Measurements from ENCODE around the gene TAF4B. TPM values are rescaled to one million over a fixed set of nuclear protein-coding genes. Genes with fewer than 3 reads are reported as not detected.
"Not testable (repeated sequence)": the region's sequence is repeated elsewhere in the genome, so short reads cannot be mapped to it uniquely, and the experiment has no call there.

TAF4B gene
- total RNA-seq, 1 donor from 2014 or later: 2.8 TPM

DNA sequence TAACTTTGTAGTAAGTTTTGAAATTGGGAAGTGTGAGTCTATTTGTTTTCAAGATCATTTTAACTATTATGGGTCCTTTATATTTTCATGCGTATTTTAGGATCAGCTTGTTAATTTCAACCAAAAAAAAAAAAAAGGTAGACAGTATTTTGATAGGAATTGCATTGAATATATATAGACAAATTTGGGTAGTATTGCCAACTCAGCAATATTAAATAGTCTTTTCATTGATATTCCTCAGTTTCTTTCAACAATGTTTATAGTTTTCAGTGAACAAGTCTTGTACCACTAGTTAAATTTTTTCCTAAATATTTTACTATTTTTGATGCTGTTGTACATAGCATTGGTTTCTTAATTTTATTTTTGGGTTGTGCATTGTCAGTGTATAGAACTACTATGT lies 149.9 kb downstream of the TAF4B start:
- Histone ChIP-seq H3K4me1 (no peaks in the 10 kb centered on the region), H3K9me3 (no peaks in the 10 kb centered on the region), H3K4me3 (no peak overlapping the region), H3K27ac (no peak overlapping the region), H3K36me3 (no peaks in the 10 kb centered on the region), H3K27me3 (ENCODE audit: low read depth) (no peaks in the 10 kb centered on the region)
- no peak for TF ChIP-seq CTCF (IDR thresholded peaks at IDR 0.05)
- no peak for DNase-seq
- ATAC-seq: no peak
- intact Hi-C loops (cut with DNase I): no loop called here

DNA sequence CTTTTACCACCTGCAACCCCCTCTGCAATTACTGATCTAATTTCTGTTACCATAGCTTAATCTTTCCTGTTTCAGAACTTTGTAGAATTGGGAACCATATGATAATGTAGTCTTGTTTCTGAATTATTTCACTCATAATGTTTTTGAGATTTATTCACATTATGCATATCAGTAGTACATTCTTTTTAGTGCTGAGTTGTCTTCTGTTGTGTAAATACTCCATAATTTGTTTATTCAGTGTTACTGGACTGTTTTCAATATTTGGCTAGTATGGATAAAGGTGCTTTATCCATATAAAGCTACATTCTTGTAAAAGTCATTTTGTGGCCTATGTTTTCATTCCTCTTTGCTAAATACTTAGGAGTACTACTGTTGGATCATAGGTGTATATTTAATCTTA lies 152.5 kb downstream of the TAF4B start:
- no peaks in the 10 kb centered on the region for H3K27me3 ChIP-seq (ENCODE audit: low read depth)
- H3K4me3 ChIP-seq: no peak overlapping the region
- no peaks in the 10 kb centered on the region for H3K4me1 ChIP-seq
- intact Hi-C loops (cut with DNase I): no loop called here
- no peak overlapping the region for H3K27ac ChIP-seq
- ATAC-seq (no peak), DNase-seq (no peak)
- no peaks in the 10 kb centered on the region for H3K9me3 ChIP-seq
- H3K36me3 ChIP-seq: no peaks in the 10 kb centered on the region
- TF ChIP-seq CTCF (IDR thresholded peaks at IDR 0.05): no peak

DNA sequence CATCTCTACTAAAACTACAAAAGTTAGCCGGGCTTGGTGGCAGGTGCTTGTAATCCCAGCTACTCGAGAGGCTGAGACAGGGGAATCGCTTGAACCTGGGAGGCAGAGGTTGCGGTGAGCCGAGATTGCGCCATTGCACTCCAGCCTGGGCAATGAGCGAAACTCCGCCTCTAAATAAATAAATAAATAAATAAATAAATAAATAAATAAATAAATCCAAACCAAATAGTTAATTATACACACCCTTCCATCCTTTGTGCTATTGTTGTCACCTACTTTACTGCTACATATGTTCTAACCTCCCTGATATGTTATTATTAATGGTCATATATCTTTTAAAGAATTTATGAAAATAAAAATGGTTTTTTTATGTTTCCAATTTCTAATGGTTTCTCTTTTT lies 155.3 kb downstream of the TAF4B start:
- H3K4me1 ChIP-seq; H3K36me3 ChIP-seq; H3K27me3 ChIP-seq (ENCODE audit: low read depth); H3K4me3 ChIP-seq; DNase-seq; H3K27ac ChIP-seq; intact Hi-C loops (cut with DNase I); ATAC-seq; H3K9me3 ChIP-seq: not testable (repeated sequence)

DNA sequence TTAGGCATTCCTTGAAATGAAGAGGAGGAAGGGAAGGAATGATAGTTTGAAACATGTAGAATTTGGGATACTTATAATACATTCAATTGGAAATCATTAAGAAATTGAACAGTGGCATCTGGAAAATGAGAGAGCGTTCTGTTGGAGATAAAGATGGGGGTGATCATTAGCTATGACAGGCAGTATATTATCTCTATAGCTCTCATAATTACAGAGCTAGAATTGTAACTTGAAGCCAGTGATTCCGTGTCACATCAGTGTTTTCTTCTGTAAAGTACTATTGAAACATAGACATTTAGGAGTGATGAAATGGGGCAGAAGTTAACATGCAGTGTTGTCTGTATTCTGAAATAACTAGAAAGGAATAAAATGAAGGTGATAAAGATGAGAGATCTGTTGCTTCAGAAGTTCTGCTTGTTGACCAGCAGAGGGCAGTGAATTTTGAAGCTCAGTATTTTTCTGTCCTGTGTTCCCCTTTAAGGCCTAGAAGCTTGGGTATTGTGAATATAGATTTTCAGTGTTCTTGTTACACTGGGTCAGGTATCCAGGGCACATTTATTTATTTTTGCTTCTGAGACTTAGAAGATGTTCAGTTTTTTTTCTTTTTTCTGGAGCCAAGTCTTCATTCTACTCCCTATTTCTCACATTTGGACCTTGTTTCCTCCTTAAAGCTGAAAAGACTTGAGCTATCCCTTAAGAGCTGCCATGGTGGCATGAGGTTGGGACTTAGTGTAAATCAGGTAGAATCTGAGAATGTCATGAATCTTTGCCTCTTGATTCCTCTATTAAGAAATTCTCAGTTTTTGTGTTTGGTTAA lies 157.4 kb downstream of the TAF4B start:
- ATAC-seq (peak; percentile 46 to 65), DNase-seq (no peak)
- intact Hi-C loops (cut with DNase I): no loop called here
- no peaks in the 10 kb centered on the region for H3K9me3 ChIP-seq
- H3K4me1 ChIP-seq: no peaks in the 10 kb centered on the region
- no peaks in the 10 kb centered on the region for H3K27me3 ChIP-seq (ENCODE audit: low read depth)
- no peak overlapping the region for H3K27ac ChIP-seq
- no peak overlapping the region for H3K4me3 ChIP-seq
- peak; percentile 73 for TF ChIP-seq CTCF (IDR thresholded peaks at IDR 0.05)
- H3K36me3 ChIP-seq: no peaks in the 10 kb centered on the region

DNA sequence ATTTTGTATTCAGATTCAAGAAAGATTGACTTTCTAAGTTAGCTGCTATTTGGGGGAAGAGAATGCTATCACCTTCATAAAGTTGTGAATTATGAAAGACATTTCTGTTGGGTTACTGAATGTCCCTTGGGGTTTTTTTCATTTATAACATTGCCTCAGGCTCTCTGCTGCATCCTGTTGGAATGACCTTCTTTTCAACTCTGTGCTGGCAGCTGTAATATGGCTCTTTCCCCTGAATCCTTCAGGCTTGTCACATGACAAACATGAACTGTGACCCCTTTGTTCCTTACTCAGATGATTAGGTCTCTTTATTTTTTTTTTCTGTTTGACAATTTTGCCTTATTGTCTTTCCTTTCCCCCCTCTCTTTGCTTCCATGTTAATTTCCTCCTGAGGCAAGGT lies 159.8 kb downstream of the TAF4B start:
- Histone ChIP-seq H3K27ac (no peak overlapping the region), H3K4me3 (no peak overlapping the region), H3K36me3 (no peaks in the 10 kb centered on the region), H3K9me3 (no peaks in the 10 kb centered on the region), H3K4me1 (no peaks in the 10 kb centered on the region), H3K27me3 (ENCODE audit: low read depth) (no peaks in the 10 kb centered on the region)
- TF ChIP-seq CTCF (IDR thresholded peaks at IDR 0.05): no peak
- no peak for DNase-seq
- peak; percentile 35 to 45 for ATAC-seq
- intact Hi-C loops (cut with DNase I): no loop called here

GRCh38 chr18:26386441-26386840 lies 160.2 kb downstream of the TAF4B start:
- ATAC-seq (no peak), DNase-seq (no peak)
- no peak for TF ChIP-seq CTCF (IDR thresholded peaks at IDR 0.05)
- Histone ChIP-seq H3K9me3 (no peaks in the 10 kb centered on the region), H3K27ac (no peak overlapping the region), H3K4me3 (no peak overlapping the region), H3K27me3 (ENCODE audit: low read depth) (no peaks in the 10 kb centered on the region), H3K4me1 (no peaks in the 10 kb centered on the region), H3K36me3 (no peaks in the 10 kb centered on the region)
- intact Hi-C loops (cut with DNase I): no loop called here

Data from lower lobe of right lung (tissue), 2 donors.